ENCODE data around the gene PURA.

The PURA gene

DNA sequence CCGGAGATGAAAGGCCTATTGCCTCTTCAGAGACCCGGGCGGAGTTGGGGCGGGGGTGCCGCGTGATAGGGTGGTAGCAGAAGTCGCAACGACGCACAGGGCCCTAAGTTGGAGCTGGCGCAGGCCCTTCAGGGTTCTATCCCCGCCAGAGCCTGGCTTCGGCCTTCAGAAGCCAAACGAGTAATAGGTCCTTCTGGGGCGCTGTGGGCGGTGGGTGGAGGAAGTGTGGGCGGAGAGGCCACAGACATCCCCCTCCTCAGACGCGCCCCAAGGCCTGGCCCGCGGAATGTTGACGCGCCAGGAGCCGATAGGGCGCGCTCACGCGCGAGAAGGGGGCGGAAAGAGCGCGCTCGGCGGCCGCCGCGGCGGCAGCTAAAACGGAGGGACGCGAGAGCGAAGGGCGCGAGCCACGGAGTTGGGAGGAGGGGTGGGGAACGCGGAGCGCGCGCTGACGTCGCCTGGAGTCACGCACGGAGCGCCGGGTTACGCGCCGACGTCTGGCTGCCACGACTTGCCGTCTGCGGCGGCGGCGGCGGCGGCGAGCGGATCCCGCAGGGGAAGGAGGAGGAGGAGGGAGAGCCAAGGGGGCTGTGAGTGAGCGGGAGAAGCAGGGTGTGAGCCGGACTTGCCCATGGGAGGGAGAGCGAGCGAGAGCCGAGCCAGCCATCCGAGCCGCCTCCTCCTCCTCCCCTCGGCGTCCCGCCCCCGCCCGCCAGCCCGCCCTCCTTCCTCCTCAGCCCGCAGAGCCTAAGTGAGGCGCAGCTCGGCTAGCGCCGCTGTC, 6.4 kb upstream of the PURA start:
- Mint-ChIP-seq H3K27me3 (ENCODE audit: low read depth, poor library complexity) (peaks cover 98% of the 10 kb centered on the region), H3K9me3 (no peaks in the 10 kb centered on the region), H3K4me1 (peaks cover 26% of the 10 kb centered on the region), H3K27ac (peak overlapping the region; percentile 20), H3K4me3 (peak overlapping the region; percentile 83), H3K36me3 (ENCODE audit: low read depth) (no peaks in the 10 kb centered on the region)
- TF ChIP-seq, protein P1, sequence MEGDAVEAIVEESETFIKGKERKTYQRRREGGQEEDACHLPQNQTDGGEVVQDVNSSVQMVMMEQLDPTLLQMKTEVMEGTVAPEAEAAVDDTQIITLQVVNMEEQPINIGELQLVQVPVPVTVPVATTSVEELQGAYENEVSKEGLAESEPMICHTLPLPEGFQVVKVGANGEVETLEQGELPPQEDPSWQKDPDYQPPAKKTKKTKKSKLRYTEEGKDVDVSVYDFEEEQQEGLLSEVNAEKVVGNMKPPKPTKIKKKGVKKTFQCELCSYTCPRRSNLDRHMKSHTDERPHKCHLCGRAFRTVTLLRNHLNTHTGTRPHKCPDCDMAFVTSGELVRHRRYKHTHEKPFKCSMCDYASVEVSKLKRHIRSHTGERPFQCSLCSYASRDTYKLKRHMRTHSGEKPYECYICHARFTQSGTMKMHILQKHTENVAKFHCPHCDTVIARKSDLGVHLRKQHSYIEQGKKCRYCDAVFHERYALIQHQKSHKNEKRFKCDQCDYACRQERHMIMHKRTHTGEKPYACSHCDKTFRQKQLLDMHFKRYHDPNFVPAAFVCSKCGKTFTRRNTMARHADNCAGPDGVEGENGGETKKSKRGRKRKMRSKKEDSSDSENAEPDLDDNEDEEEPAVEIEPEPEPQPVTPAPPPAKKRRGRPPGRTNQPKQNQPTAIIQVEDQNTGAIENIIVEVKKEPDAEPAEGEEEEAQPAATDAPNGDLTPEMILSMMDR (IDR thresholded peaks at IDR 0.05) = no peak
- DNase-seq = peak; percentile 86

DNA sequence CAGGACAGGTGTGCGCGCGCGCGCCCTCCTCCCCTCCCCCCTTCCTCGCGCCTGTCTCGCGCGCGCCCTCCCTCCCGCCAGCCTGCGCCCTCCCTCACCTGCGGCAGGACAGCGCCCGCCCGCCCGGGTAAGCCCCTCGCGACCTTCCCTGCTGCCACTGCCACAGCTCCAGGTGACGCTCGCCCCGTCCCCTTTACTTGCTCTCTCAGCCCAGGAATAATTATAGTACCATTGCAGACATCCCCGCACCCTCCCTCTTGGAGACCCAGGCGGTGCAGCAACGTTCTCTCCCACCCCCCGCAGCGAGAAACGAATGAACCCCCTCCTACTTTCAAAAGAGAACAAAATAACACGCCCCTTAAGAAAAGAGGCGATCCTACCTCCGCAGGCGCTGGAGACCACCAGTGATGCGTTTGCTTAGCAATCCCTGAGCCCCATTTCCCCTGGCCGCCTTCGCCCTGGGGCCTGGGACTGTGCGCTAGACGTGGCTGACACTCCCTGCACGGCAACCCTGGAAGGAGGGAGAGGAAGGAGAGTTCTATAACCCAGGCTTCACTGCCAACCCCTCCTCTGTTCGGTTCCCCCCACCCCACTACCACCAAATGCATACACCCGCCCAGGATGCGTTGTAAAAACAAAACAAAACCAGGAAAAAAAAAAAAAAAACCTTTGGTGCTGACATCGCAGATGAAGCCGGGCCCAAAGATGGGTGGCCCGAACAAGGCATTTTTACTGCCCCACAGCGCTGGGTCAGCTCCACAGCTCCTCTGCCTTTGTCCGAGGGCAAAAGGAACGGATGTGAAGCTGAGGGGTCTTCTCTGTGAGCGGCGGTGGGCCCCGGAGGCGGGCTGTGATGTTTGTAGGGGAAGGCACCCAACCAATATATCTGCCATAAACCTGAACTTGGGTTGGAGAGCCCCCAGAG, 5.6 kb upstream of the PURA start:
- Mint-ChIP-seq H3K27ac (peak overlapping the region; percentile 60), H3K9me3 (no peaks in the 10 kb centered on the region), H3K36me3 (ENCODE audit: low read depth) (no peaks in the 10 kb centered on the region), H3K4me1 (peaks cover 26% of the 10 kb centered on the region), H3K27me3 (ENCODE audit: low read depth, poor library complexity) (peaks cover 100% of the 10 kb centered on the region), H3K4me3 (peak overlapping the region; percentile 83)
- TF ChIP-seq, protein P1 (IDR thresholded peaks at IDR 0.05) = no peak
- DNase-seq = peak; percentile 31

DNA sequence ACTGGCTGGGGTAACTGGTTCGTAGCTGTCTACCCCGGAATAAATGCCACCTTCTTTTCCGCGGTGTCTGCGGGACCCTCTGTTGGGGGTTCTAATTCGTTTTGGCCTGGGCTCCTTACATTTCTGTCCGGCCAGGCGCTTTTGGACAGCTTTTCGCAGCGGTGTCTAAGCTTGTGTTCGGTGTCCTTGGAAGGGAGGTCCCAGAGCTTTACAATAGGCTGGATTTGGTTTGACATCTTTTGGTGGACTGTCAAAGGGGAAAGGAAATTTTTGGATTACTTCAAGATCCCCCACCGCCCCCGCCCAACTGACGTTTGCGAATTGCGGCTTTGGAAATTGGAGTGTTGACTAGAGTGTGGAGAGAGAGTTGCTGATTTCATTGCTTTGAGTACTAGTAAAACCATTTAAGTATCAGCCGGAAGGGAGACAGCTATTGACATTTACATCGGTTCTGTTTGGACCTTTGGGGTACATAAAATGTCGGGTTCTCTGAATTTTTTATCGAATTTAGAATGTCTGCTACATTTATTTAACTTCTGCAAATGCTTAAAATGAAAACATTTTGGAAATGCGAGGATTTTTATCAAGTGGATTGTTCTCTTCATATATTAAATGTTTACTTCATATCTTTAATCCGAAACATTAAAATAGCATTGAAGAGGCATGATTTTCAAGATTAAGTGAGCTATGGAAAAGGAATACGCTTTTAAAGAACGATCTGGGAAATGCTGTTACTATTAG, 4.7 kb upstream of the PURA start:
- TF ChIP-seq, protein P1 (IDR thresholded peaks at IDR 0.05) = no peak
- peaks cover 26% of the 10 kb centered on the region for H3K4me1 Mint-ChIP-seq
- no peak for DNase-seq
- no peaks in the 10 kb centered on the region for H3K9me3 Mint-ChIP-seq
- H3K4me3 Mint-ChIP-seq = peak overlapping the region; percentile 48
- peaks cover 99% of the 10 kb centered on the region for H3K27me3 Mint-ChIP-seq (ENCODE audit: low read depth, poor library complexity)
- H3K36me3 Mint-ChIP-seq (ENCODE audit: low read depth) = no peaks in the 10 kb centered on the region
- H3K27ac Mint-ChIP-seq = no peak overlapping the region

DNA sequence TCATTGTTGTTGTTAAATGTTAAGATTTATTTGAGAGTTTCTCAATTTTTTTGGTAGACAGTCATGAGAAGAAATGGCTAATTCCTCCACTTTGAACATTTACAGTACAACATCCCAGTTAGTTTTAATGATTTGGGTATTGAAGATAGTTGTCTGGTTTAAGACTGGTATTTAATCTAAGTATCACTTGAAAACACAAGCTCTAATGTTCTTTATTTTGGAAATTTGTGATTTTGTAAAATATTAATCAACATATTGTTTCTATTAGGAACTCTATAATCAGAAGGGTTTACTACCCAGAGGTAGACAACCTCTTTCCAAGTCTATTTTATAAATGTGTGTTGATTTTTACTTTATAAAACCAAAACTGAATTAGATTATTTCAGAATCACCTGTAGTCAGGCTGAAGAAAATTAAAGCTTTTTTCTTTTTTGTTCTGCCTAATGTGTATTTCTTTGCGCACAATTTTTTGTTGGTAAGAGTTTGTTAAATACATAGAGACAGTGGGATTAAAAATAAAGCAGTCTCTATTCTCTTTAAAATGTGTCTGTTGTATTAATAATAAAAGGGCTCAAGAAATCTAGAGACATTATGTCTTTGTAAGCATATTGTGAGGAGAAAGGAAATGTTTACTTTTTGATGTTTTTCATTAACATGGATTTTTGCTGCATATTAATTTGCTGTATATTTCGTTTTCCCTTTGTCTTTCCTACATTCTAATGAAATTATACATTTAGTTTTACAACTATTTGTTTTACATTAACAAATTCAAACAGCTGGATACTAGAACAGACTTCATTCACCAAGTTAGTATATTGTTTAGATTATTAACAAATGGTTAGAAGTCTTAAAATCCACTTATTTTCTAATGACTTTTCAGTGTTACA, 3.9 kb upstream of the PURA start:
- Mint-ChIP-seq H3K9me3 (no peaks in the 10 kb centered on the region), H3K4me1 (peaks cover 31% of the 10 kb centered on the region), H3K27me3 (ENCODE audit: low read depth, poor library complexity) (peaks cover 96% of the 10 kb centered on the region), H3K4me3 (no peak overlapping the region), H3K36me3 (ENCODE audit: low read depth) (no peaks in the 10 kb centered on the region), H3K27ac (no peak overlapping the region)
- TF ChIP-seq, protein P1 (IDR thresholded peaks at IDR 0.05) = no peak
- no peak for DNase-seq

DNA sequence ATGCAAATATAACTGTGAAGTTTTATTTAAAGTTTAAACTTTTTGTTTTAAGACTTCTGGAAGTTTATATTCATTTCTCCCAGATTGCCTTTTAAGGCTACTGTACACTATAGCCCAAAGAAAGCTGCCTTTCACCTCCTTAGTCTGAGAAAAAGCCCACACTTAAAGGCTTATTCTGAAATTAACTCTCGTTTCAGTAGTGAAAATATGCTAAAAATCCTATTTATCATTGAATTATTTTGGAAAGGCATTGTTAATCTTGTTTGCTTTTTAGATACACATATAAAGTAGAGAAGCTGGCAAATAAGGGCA, 3.3 kb upstream of the PURA start:
- TF ChIP-seq, protein P1 (IDR thresholded peaks at IDR 0.05) = no peak
- no peak for DNase-seq
- peaks cover 96% of the 10 kb centered on the region for H3K27me3 Mint-ChIP-seq (ENCODE audit: low read depth, poor library complexity)
- no peaks in the 10 kb centered on the region for H3K9me3 Mint-ChIP-seq
- peaks cover 37% of the 10 kb centered on the region for H3K4me1 Mint-ChIP-seq
- no peaks in the 10 kb centered on the region for H3K36me3 Mint-ChIP-seq (ENCODE audit: low read depth)
- no peak overlapping the region for H3K4me3 Mint-ChIP-seq
- no peak overlapping the region for H3K27ac Mint-ChIP-seq
